SK-N-SH (cell line): ENCODE data around the gene PIGV. TPM values are rescaled to one million over a fixed set of nuclear protein-coding genes. Genes with fewer than 3 reads are reported as not detected.

ENCODE experiments used
- CTCF ChIA-PET: fragments of 300-600, 350-600 bp; formaldehyde crosslinking; extraction: SDS; loops from one replicate; lab custom pipeline; 2021; lab: Yijun Ruan, JAX
- POLR2A ChIA-PET: fragments of 350-600 bp; sonication (Branson Sonifier 250); formaldehyde crosslinking; extraction: SDS; loops from one replicate; lab custom pipeline; 2020; ENCODE audit warnings: antibody characterized with exemption, inconsistent platforms; lab: Yijun Ruan, JAX
- DNase-seq: peaks from one replicate; pipeline ENCODE4 v3.0.0; 2012
- H2AFZ ChIP-seq: fragments of 200-600 bp; sonication (generic); 2 replicates; pipeline ENCODE4 v1.8.1; 2016; ENCODE audit warnings: antibody characterized with exemption, mild to moderate bottlenecking, low read depth
- H3F3A ChIP-seq: fragments of 200-600 bp; sonication (generic); replicated peaks from 2 replicates; pipeline ENCODE3; 2016; ENCODE audit warnings: antibody characterized with exemption, mild to moderate bottlenecking; ENCODE audit not compliant: insufficient read depth
- H3K27ac ChIP-seq, 2 experiments: fragments of 200-500 bp in 1 of 2; fragments of 200-600 bp in 1 of 2; sonication (Bioruptor generic) in 1 of 2; sonication (generic), shearing (Covaris generic) in 1 of 2; 2 replicates each; pipeline versions ENCODE4 v1.5.1 to v1.6.1; 2014 to 2016; ENCODE audit warnings: low read depth in 2 of 2, inconsistent platforms in 1 of 2, low read length in 1 of 2, mild to moderate bottlenecking in 1 of 2, mixed read lengths in 1 of 2
- H3K27me3 ChIP-seq: fragments of 200-600 bp; sonication (generic), shearing (Covaris generic); 2 replicates; pipeline ENCODE4 v1.6.1; 2016; ENCODE audit warnings: mixed run types; ENCODE audit not compliant: insufficient read depth
- H3K36me3 ChIP-seq, 2 experiments: fragments of 200-500 bp in 1 of 2; fragments of 200-600 bp in 1 of 2; sonication (Bioruptor generic) in 1 of 2; sonication (generic) in 1 of 2; replicated peaks in 1 of 2; 2 replicates each; pipeline versions ENCODE3 to v1.5.1; 2014 to 2016; ENCODE audit warnings: low read length in 1 of 2, mild to moderate bottlenecking in 1 of 2; ENCODE audit not compliant: insufficient read depth in 2 of 2, control insufficient read depth in 1 of 2
- H3K4me1 ChIP-seq, 2 experiments: fragments of 200-500 bp in 1 of 2; fragments of 200-600 bp in 1 of 2; sonication (Bioruptor generic) in 1 of 2; sonication (generic), shearing (Covaris generic) in 1 of 2; 2 replicates each; pipeline versions ENCODE4 v1.5.1 to v1.6.1; 2014 to 2016; ENCODE audit warnings: low read depth in 1 of 2, low read length in 1 of 2, mixed run types in 1 of 2; ENCODE audit not compliant: insufficient read depth in 2 of 2, control insufficient read depth in 1 of 2
- H3K4me2 ChIP-seq: fragments of 200-600 bp; sonication (generic), shearing (Covaris generic); 2 replicates; pipeline ENCODE4 v1.6.1; 2017; ENCODE audit warnings: mixed run types
- H3K4me3 ChIP-seq, 2 experiments: fragments of 200-500 bp in 1 of 2; fragments of 200-600 bp in 1 of 2; sonication (Bioruptor generic) in 1 of 2; sonication (generic), shearing (Covaris generic) in 1 of 2; 2 replicates each; pipeline versions ENCODE4 v1.5.1 to v1.8.1; 2014 to 2016; ENCODE audit warnings: low read depth in 2 of 2, inconsistent platforms in 1 of 2, low read length in 1 of 2, mild to moderate bottlenecking in 1 of 2, mixed read lengths in 1 of 2, moderate library complexity in 1 of 2
- H3K79me2 ChIP-seq: fragments of 200-600 bp; sonication (generic); 2 replicates; pipeline ENCODE4 v1.8.1; 2017; ENCODE audit warnings: mild to moderate bottlenecking; ENCODE audit not compliant: insufficient read depth
- H3K9ac ChIP-seq: fragments of 200-600 bp; sonication (generic); 2 replicates; pipeline ENCODE4 v1.6.1; 2017; ENCODE audit warnings: mixed run types
- H3K9me2 ChIP-seq: fragments of 200-600 bp; sonication (generic); 2 replicates; pipeline ENCODE4 v1.6.1; 2017; ENCODE audit warnings: mixed run types
- H3K9me3 ChIP-seq: fragments of 200-600 bp; sonication (generic); 2 replicates; pipeline ENCODE4 v1.6.1; 2017; ENCODE audit warnings: mixed run types, mild to moderate bottlenecking, moderate library complexity
- H4K20me1 ChIP-seq: fragments of 200-600 bp; sonication (generic); 2 replicates; pipeline ENCODE4 v1.6.1; 2017; ENCODE audit warnings: mild to moderate bottlenecking, mixed run types; ENCODE audit not compliant: insufficient read depth
- CHD2 ChIP-seq: fragments of 150-350 bp; IDR thresholded peaks from 2 replicates; pipeline ENCODE4 v1.6.1; 2018; ENCODE audit warnings: low read length; ENCODE audit not compliant: partially characterized antibody
- CTCF ChIP-seq: fragments of 200-600 bp; sonication (generic); IDR thresholded peaks from 2 replicates; pipeline ENCODE4 v1.6.1; 2017; ENCODE audit warnings: antibody characterized with exemption, mild to moderate bottlenecking, moderate library complexity
- EZH2phosphoT487 ChIP-seq: fragments of 200-600 bp; sonication (generic); IDR thresholded peaks from 2 replicates; pipeline ENCODE4 v1.6.1; 2017; ENCODE audit warnings: low read depth, mixed run types, mild to moderate bottlenecking, antibody characterized with exemption, moderate library complexity, borderline replicate concordance
- FOSL2 ChIP-seq: IDR thresholded peaks from 2 replicates; pipeline ENCODE4 v1.4.0; 2012; ENCODE audit warnings: low read depth, mild to moderate bottlenecking, moderate library complexity, borderline replicate concordance
- FOXJ3 ChIP-seq: sonication (generic); formaldehyde crosslinking; IDR thresholded peaks from 2 replicates; pipeline ENCODE4 v1.5.1; 2020; ENCODE audit warnings: mild to moderate bottlenecking, missing genetic modification reagents
- FOXM1 ChIP-seq: IDR thresholded peaks from 2 replicates; pipeline ENCODE4 v1.4.0; 2012; ENCODE audit warnings: low read depth, mild to moderate bottlenecking
- GABPA ChIP-seq: IDR thresholded peaks from 2 replicates; pipeline ENCODE4 v1.4.0; 2012; ENCODE audit warnings: low read depth, mild to moderate bottlenecking
- IRF3 ChIP-seq: fragments of 150-350 bp; IDR thresholded peaks from 2 replicates; pipeline ENCODE4 v1.6.1; 2016; ENCODE audit warnings: mild to moderate bottlenecking, low read depth, low read length
- JUND ChIP-seq: IDR thresholded peaks from 2 replicates; pipeline ENCODE4 v1.4.0; 2012
- MAX ChIP-seq: IDR thresholded peaks from 2 replicates; pipeline ENCODE4 v1.4.0; 2012; ENCODE audit warnings: low read depth
- MXI1 ChIP-seq: IDR thresholded peaks from 2 replicates; pipeline ENCODE4 v1.6.1; 2012; ENCODE audit warnings: mild to moderate bottlenecking, low read depth, low read length, improper control_type of control experiment
- NFIC ChIP-seq: IDR thresholded peaks from 2 replicates; pipeline ENCODE4 v1.4.0; 2012; ENCODE audit warnings: borderline replicate concordance
- NRF1 ChIP-seq: IDR thresholded peaks from 2 replicates; pipeline ENCODE4 v1.6.1; 2012; ENCODE audit warnings: low read depth, mild to moderate bottlenecking, low read length
- POLR2AphosphoS5 ChIP-seq: IDR thresholded peaks from 2 replicates; pipeline ENCODE4 v1.6.1; 2012; ENCODE audit warnings: low read depth, low read length
- RCOR1 ChIP-seq: fragments of 150-350 bp; IDR thresholded peaks from 2 replicates; pipeline ENCODE4 v1.6.1; 2017; ENCODE audit warnings: antibody characterized with exemption, low read length
- RFX5 ChIP-seq: IDR thresholded peaks from 2 replicates; pipeline ENCODE4 v1.6.1; 2012; ENCODE audit warnings: mild to moderate bottlenecking, improper control_type of control experiment, low read length
- TEAD4 ChIP-seq: IDR thresholded peaks from 2 replicates; pipeline ENCODE4 v1.4.0; 2012; ENCODE audit warnings: mild to moderate bottlenecking, borderline replicate concordance; ENCODE audit not compliant: insufficient read depth
- USF2 ChIP-seq: fragments of 150-350 bp; IDR thresholded peaks from 2 replicates; pipeline ENCODE4 v1.6.1; 2017; ENCODE audit warnings: antibody characterized with exemption, low read length, low read depth, borderline replicate concordance
- YY1 ChIP-seq: IDR thresholded peaks from 2 replicates; pipeline ENCODE4 v1.4.0; 2012; ENCODE audit warnings: low read depth, mild to moderate bottlenecking
- ZBTB33 ChIP-seq: IDR thresholded peaks from 2 replicates; pipeline ENCODE4 v1.4.0; 2012; ENCODE audit warnings: low read depth, borderline replicate concordance
- WGBS: methylation state at CpG from one replicate; pipeline ENCODE4 v1.1.6; 2017; ENCODE audit warnings: low lambda C conversion rate; 5-methylcytosine and 5-hydroxymethylcytosine counted together
- polyA plus RNA-seq, 3 experiments: library from polyadenylated mRNA; depleted of rRNA; stranded (reverse); fragments of >200 nt; gene quantifications; 2 replicates each; pipeline ENCODE4 v1.2.3, GENCODE V29; 2012

PIGV gene
- polyA plus RNA-seq, 1 of the 3 experiments (the other 2 are of a cell fraction), result 16.5 TPM

GRCh38 chr1:26779098-26779668 is 8.6 kb upstream of the PIGV start (continued):
- TF ChIP-seq IRF3 (no peak), CTCF (no peak), ZBTB33 (no peak), EZH2phosphoT487 (no peak), TEAD4 (no peak), GABPA (no peak), FOXJ3 (CRISPR knock-in tag) (no peak)

- no peaks in the 10 kb centered on the region for H3K9me3 ChIP-seq
- no peak overlapping the region for H3K4me2 ChIP-seq
- H3F3A ChIP-seq, result peaks cover 12% of the 10 kb centered on the region
- H3K9me2 ChIP-seq, result no peaks in the 10 kb centered on the region
- H3K27ac ChIP-seq, result no peak overlapping the region
- peaks cover 4 to 17% of the 10 kb centered on the region in 2 experiments; a peak in 3 of 4 replicates for H3K4me1 ChIP-seq
- no peak overlapping the region for H2AFZ ChIP-seq
- TF ChIP-seq GABPA, result no peak
- no peak for TF ChIP-seq POLR2AphosphoS5
- TF ChIP-seq FOXM1, result no peak
- no peak for TF ChIP-seq CHD2
- TF ChIP-seq CTCF, result no peak
- no peak for TF ChIP-seq NFIC
- TF ChIP-seq MXI1, result no peak
- TF ChIP-seq RCOR1, result no peak
- no peak for TF ChIP-seq YY1
- no peak for TF ChIP-seq USF2
- no peak for TF ChIP-seq MAX
- no peak for TF ChIP-seq FOSL2
- TF ChIP-seq JUND, result no peak
- TF ChIP-seq NRF1, result no peak
- TF ChIP-seq RFX5, result no peak
- peaks cover 53 to 71% of the 10 kb centered on the region in 2 experiments for H3K36me3 ChIP-seq
- no peak overlapping the region for H3K9ac ChIP-seq
- CTCF ChIA-PET, result no interaction called here
- POLR2A ChIA-PET, result no interaction called here
- no peak for DNase-seq
- H3K79me2 ChIP-seq, result peaks cover 62% of the 10 kb centered on the region
- no peaks in the 10 kb centered on the region for H3K27me3 ChIP-seq
- 89% methylated on average over 14 of the region's 21 CpGs for WGBS
- H3K4me3 ChIP-seq, result no peak overlapping the region
- peaks cover 4% of the 10 kb centered on the region; the same call in 1 of the 2 replicates for H4K20me1 ChIP-seq
Observed at GRCh38 chr1:26780344-26780957, 7.3 kb upstream of the PIGV start.
